HG03108 (cell line): ENCODE data around the gene FBXO17.
"Not testable (repeated sequence)": the region's sequence is repeated elsewhere in the genome, so short reads cannot be mapped to it uniquely, and the experiment has no call there.

Source experiments
- ATAC-seq: cut with Tn5 transposase; IDR thresholded peaks from one replicate; pipeline ENCODE4 v1.9.1; 2021; ENCODE audit warnings: moderate library complexity; ENCODE audit not compliant: unreplicated experiment

The FBXO17 gene

GRCh38 chr19:38945562-38946228 is 29.8 kb downstream of the FBXO17 start:
- ATAC-seq, result no peak

GRCh38 chr19:38944981-38945506 is 30.5 kb downstream of the FBXO17 start:
- ATAC-seq, result no peak

- ATAC-seq, result no peak
These were observed 32.9 kb downstream of the FBXO17 start for GRCh38 chr19:38942471-38943181.

GRCh38 chr19:38941979-38942378 is 33.6 kb downstream of the FBXO17 start:
- ATAC-seq, result no peak

- not testable (repeated sequence) for ATAC-seq
These were observed 34.1 kb downstream of the FBXO17 start for GRCh38 chr19:38941466-38941865.

GRCh38 chr19:38939957-38940356 is 35.6 kb downstream of the FBXO17 start:
- ATAC-seq, result no peak

DNA sequence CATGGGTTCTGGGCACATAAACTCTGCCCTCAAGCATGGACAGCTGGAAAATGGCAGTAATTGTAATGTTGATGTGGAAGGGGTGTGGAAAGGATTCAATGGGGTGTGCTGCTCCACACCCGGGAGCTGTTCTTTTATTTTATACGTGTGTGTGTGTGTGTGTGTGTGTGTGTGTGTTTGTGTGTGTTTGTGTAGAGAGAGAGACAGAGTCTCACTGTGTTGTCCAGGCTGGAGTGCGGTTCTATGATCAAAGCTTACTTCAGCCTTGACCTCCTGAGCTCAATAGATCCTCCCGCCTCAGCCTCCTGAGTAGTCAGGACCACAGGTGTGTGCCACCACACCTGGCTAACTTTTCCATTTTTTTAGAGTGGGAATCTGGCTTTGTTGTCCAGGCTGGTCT is 42.0 kb downstream of the FBXO17 start:
- ATAC-seq, result no peak

GRCh38 chr19:38932425-38933179 is 42.9 kb downstream of the FBXO17 start:
- no peak for ATAC-seq

- ATAC-seq, result no peak
These were observed 44.1 kb downstream of the FBXO17 start for GRCh38 chr19:38931521-38931793.

DNA sequence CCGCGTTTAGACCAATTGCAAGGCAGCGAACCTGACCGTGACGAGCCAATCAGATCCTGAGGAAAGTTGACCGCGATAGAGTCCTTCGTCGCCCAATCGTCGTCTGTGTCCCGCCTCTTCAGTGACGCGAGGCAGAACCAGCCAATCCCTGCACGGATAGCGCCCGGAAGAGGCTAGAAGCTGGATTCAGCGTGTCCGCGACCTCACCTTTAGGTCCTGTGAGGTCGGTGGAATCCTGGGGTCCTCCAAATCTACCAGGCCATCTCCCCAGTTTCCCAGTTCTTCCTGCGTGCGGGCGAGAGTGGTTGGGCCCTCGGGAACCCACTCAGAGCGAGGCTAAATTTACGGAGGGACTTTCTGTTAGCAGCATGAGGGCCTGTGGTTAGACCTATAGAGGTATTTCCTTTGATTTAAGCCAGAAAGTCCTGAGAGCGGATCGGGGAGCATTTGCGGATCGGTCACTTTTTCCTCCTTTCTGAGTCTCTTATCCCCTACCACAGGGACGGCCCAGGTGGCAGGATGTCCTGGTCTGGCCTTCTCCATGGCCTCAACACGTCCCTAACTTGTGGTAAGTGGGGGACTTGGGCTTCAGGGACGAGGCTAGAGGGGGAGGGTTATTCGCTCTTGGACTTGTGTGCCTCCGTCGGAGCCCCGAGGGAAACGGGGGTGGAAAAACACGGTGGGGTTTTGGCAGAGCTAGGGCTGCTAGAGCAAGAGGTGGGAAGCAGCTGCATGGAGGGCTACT is 44.6 kb downstream of the FBXO17 start, which contains the start of gene MRPS12:
Gene MRPS12 (plus strand): TSS at position 169 of the 745 bp plus-strand sequence. CDS start 351 bp downstream, at position 520.
- ATAC-seq, result peak; percentile 92

DNA sequence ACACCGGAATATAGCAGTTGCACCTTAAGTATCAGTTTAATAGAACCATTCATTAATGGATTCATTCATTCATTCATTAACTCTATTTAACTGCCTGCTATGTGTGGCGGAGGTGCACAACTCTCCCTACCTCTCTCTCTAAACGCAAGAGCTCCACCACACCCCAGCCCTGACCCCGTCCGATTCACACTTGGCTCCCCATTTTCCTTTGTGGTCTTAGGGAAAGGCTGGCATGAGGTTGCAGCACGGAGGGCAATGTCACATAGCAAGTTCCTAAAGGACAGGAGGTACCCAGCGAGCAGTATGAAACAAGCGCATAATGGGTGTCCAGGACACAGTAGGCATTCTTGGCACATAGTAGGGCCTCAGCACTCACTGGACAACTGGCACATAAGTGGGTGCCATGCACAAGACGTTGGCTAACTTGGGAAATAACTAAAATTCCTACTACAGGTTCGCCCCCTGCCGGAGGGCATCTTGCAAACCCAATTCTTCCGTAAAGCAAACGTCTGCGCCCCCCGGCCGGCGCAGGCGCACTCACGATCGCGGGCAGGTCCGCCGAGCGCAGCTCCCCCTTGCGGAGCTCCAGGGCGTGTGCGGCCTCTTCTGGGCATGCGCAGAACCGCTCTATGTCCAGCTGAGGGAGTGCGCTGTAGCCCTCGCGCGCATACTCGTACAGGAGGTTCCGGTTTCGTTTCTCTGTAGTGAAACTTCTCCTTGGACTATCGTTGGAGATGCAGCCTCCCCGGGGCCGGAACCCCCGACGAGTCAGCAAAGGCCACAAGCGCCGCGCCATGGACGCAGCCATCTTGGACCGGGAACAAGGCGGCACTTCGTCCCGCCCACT is 45.4 kb downstream of the FBXO17 start, which contains the start of gene SARS2:
Gene SARS2 (minus strand): TSS at position 835 of the 847 bp plus-strand sequence. CDS start 27 bp downstream, at position 808.
- peak; percentile 49 for ATAC-seq

GRCh38 chr19:38928391-38929001 is 47.0 kb downstream of the FBXO17 start:
- ATAC-seq, result no peak

DNA sequence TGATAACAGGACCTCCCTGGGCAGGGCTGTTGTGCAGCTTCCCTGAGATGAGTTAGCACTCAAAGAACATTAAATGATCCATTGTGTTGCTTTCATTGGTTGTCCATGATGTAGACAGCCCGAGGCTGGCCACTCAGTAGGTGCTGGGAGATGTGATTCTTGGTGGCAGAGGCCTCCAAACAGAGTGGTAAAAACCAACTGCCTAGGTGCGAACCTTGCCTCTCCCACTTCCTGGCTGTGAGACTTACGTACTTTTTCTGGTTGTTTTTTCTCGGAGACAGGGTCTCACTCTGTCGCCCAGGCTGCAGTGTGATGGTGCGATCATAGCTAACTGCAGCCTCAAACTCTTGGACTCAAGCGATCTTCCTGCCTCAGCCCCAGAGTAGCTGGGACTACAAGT is 51.2 kb downstream of the FBXO17 start:
- ATAC-seq, result no peak

- no peak for ATAC-seq
These were observed 53.1 kb downstream of the FBXO17 start for GRCh38 chr19:38922482-38922881.

DNA sequence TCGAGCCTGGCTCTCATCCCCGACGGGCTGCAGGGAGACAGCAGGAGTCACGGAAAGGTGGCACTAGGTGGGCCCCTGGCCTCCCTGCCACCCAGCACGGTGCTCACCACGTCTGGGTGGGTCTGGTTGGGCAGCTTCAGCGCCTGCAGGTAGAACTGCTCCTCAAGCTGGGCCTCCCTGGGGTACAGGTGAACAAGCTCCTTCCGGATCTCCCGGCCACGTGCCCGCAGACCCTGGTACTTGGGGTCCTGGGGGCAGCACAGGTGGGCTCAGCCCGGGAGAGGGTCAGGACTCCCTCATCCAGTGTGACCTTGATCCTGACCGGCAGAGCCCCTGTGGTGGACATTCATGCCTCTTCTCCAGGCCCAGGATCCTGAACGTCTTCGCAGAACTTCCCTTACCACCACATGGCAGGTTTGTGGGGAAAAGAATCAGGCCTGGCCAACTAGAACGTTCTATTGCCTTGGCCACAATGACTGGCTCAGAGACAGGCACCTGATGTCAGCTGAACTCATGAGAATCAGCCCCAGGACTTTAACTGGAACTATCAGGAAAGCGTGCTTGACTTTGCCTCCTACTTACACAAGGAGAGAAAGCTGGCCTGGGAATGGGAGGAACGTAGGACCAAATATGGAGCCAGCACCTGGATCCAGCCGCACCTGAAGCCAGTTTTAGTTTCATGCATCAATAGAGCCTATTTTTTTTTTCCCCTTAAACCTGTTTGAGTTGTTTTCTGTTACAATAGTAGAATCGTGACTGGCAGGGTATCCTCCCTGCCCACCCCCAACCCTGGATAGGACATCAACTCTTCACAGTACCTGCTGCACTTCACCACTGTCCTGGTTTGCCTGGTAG is 53.9 kb downstream of the FBXO17 start:
- ATAC-seq, result no peak

DNA sequence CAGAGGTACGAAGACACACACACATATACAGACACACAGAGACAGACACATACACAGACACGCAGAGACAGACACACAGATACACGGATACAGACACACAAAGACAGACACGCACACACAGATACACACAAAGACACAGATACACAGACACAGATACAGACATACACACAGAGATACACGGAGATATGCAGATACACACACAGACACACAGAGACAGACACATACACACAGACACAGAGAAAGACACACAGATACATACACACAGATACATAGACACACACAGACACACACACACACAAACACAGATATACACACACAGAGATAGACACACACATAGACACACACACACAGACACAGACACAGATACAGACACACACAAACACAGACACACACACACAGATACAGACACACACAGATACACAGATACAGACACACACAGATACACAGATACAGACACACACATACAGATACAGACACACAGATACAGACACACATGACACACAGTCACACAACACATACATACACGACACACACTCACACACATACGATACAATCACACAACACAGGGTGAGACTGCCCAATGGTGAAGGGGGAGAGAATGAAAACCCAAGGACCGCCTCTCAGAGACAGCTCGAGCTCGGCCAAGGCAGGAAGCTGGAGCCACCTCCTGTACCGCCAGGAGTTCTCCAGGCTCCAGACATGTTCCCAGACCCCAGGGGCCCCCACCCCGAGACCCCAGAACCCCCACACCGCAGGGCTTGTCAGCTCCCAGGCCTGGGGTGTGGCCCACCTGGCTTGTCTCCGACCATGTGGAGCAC is 54.7 kb downstream of the FBXO17 start:
- ATAC-seq, result no peak

DNA sequence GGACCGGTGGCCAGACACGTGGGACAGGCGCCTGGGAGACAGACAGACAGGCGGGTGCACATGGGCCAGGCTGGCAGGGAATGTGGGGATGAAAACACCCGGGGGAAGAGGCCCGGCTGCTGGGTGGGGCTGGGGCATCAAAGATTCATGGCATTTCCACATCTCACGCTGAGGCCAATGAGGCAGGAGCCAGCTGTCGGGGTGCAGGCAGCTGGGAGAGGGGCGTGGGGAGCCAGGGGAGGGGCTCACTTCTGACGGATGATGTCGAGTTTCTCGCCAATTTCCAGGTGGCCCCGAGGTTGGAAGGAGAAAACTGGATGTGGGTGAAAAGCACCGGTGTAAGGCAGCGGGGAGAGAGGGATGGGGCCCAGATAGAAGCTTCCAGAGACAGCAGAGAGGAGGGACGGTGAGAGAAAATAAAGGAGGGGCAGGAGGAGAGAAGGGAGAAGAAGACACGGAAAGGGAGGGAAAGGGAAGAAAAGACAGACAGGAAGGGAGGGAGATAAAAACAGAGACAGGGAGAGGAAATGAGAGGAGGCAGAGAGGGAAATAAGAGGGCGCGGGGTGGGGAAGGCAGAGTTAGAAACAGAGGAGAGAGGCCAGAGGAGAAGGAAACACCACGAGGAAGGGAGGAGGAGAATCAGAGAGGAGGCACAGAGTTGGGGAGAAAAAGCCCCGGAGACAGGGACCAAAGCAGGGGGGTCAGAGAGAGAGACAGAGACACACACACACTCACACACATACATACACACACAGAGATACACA is 55.5 kb downstream of the FBXO17 start:
- no peak for ATAC-seq
